HL-60 (cell line): ENCODE data around the gene ZNF771.

Source experiments
- GABPA ChIP-seq: IDR thresholded peaks from 2 replicates; pipeline ENCODE4 v1.6.1; 2012; ENCODE audit warnings: low read depth
- POLR2AphosphoS5 ChIP-seq: IDR thresholded peaks from 2 replicates; pipeline ENCODE4 v1.6.1; 2012; ENCODE audit warnings: low read depth
- SPI1 ChIP-seq: IDR thresholded peaks from 2 replicates; pipeline ENCODE4 v1.6.1; 2012; ENCODE audit warnings: low read depth, mild to moderate bottlenecking, borderline replicate concordance
- TF ChIP-seq, protein P1 (sequence below): IDR thresholded peaks from one replicate; pipeline ENCODE4 v1.5.1; 2011; ENCODE audit warnings: low read length, control low read depth, inconsistent platforms; ENCODE audit not compliant: insufficient read depth
- TF ChIP-seq, protein P2 (sequence below): IDR thresholded peaks from 2 replicates; pipeline ENCODE4 v1.6.1; 2012; ENCODE audit warnings: low read depth; ENCODE audit not compliant: insufficient replicate concordance

GRCh38 chr16:30449116-30449435, 41.7 kb downstream of the ZNF771 start:
- no peak for TF ChIP-seq POLR2AphosphoS5
- TF ChIP-seq, protein P1, sequence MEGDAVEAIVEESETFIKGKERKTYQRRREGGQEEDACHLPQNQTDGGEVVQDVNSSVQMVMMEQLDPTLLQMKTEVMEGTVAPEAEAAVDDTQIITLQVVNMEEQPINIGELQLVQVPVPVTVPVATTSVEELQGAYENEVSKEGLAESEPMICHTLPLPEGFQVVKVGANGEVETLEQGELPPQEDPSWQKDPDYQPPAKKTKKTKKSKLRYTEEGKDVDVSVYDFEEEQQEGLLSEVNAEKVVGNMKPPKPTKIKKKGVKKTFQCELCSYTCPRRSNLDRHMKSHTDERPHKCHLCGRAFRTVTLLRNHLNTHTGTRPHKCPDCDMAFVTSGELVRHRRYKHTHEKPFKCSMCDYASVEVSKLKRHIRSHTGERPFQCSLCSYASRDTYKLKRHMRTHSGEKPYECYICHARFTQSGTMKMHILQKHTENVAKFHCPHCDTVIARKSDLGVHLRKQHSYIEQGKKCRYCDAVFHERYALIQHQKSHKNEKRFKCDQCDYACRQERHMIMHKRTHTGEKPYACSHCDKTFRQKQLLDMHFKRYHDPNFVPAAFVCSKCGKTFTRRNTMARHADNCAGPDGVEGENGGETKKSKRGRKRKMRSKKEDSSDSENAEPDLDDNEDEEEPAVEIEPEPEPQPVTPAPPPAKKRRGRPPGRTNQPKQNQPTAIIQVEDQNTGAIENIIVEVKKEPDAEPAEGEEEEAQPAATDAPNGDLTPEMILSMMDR, result no peak
- TF ChIP-seq GABPA, result no peak
- TF ChIP-seq, protein P2, sequence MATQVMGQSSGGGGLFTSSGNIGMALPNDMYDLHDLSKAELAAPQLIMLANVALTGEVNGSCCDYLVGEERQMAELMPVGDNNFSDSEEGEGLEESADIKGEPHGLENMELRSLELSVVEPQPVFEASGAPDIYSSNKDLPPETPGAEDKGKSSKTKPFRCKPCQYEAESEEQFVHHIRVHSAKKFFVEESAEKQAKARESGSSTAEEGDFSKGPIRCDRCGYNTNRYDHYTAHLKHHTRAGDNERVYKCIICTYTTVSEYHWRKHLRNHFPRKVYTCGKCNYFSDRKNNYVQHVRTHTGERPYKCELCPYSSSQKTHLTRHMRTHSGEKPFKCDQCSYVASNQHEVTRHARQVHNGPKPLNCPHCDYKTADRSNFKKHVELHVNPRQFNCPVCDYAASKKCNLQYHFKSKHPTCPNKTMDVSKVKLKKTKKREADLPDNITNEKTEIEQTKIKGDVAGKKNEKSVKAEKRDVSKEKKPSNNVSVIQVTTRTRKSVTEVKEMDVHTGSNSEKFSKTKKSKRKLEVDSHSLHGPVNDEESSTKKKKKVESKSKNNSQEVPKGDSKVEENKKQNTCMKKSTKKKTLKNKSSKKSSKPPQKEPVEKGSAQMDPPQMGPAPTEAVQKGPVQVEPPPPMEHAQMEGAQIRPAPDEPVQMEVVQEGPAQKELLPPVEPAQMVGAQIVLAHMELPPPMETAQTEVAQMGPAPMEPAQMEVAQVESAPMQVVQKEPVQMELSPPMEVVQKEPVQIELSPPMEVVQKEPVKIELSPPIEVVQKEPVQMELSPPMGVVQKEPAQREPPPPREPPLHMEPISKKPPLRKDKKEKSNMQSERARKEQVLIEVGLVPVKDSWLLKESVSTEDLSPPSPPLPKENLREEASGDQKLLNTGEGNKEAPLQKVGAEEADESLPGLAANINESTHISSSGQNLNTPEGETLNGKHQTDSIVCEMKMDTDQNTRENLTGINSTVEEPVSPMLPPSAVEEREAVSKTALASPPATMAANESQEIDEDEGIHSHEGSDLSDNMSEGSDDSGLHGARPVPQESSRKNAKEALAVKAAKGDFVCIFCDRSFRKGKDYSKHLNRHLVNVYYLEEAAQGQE, result no peak
- no peak for TF ChIP-seq SPI1
